Measurements from ENCODE around the gene NPR3.

The NPR3 gene

DNA sequence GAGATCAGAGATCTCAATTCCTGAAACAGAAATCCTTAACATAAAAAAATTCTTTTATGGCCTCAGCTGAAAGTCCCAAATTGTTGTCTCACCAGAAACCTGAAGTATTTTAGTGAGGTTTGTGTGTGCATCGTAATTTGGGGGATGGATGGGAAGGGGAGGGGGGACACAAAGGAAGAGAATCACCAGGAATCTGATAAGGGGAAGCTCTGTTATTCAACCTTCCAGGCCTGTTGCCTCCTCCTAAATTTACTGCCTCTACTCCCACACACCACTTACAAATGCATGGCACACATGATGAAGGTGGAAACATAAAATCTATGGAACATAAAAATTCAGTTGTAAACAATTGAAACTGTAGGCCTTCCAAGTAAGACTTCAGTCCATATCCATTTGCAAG lies 97.7 kb downstream of the NPR3 start:
- no peak for DNase-seq (ENCODE audit: low spot score)

DNA sequence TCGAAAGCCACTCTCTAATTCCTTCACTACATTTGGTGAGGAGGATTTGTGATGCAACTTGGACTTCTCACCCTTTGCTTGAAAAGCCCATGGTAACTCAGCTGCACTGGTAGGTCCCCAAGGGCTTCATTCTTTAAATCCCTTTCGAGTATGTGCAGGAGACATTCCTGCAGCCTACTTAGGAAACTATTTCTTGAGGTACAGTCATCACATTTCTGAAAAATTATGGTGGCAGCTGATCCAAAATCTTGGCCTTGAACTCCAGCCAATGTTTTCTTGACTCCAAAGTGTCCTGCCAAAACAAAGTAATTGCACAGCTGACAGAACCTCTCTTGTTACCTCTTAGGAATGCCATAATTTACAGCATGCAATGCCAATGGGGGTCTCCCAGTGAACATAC lies 99.7 kb downstream of the NPR3 start:
- no peak for DNase-seq (ENCODE audit: low spot score)

DNA sequence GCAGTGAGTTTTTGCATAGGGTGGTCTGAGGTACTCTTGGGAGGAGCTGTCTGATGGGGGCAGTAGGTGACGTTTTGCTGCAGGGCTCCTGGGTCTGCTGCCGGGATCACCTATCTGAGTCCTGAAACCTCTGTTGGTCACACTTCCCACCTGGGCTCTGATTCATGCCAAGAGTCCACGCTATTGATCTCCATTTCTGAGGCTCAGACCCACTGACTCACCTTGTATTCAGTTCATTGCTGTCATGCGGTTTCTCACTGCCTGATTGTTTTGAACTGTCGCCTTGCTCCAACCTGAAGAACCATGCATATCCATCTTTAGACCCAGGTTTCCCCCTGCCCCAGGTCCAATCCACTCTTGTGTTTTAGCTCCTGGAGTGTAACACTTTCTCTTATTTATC lies 101.3 kb downstream of the NPR3 start:
- DNase-seq (ENCODE audit: low spot score), result no peak

DNA sequence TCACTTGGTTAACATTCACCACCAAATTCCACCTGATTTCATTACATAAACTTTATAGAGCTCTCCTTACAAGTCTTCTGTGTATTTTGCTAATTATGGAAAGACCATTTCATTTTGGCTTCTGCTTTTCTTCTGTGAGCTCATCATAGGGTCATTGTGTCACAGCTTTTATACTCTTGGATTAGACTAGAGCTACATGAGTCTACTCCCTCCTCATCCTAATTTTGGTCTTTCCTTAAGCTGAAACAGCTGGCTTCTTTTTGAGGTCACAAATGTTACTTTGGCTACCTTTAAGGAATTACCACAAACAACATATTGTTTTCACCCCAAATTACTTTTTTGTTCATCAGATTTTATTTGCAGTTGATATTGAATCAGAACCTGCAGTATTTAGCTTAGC lies 103.0 kb downstream of the NPR3 start:
- DNase-seq (ENCODE audit: low spot score), result no peak

DNA sequence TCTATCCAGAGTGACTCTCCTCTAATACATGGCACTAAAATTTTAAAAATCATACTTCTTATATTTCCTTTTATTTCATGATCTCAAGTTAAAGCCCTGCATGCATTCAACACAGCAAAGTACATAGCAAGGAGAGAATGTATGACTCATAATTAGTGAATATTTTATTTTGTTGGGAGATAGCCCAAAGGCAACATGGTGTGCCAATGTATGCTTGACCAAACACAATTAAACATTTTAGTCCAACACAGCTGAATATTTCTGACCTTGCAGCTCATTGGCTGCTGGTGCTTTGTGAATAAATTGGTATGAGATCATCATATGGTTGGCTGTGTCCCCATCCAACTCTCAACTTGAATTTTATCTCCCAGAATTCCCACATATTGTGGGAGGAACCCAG lies 103.5 kb downstream of the NPR3 start:
- no peak for DNase-seq (ENCODE audit: low spot score)

DNA sequence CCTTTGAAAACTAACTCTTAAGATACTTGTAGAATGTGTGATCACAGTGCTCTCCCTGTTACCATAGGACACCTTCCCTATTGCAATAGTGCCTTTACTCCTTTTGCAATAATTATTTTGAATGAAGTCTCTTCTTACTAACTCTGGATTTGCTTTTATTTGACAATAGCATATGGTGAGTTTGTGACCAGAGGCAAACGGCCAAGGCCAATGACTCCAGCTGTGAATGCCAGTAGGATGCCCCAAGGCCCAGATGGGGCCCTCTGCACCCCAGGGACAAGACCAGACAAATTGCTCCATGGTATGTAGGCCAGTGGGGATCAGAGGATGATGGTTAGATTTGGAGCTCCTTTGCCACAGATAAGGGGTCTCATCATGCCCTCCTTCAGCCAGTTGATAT lies 116.9 kb downstream of the NPR3 start:
- DNase-seq (ENCODE audit: low spot score), result no peak

DNA sequence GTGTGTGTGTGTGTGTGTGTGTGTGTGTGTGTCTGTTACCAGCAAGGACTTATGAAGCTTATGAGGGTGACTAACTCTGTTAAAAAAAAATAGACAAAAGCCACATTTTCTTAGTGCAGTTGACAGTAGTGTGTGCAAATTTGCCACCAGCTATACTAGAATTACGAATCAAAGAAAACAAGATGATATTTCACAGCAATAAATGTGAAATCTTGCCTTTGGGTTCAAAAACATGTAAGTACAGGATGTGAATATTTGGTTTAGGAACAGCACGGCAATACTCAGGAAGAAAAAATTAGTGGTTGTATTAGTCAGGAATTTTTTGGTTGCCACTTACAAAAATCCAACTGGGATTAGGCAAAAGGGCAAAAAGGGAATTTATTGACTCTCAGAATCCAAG lies 117.4 kb downstream of the NPR3 start:
- DNase-seq (ENCODE audit: low spot score), result no peak

DNA sequence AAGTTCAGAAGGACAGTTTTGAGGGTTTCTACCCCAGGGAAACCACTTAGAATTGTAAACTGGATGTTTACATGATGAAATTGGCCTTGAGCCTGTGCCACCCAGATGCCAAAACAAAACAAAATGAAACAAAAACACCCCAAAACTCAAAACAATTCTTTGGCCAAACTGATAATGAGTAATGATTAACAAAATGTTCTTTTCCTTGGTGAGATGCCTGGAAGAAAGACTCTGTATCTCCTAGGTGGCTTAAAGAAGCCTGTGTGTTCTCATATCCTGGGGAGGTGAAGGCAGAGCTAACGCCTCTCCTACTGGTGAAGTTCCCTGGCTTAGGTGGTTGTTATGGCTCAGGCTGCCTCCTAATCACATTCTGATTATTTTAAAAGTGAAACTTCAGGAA lies 120.5 kb downstream of the NPR3 start:
- DNase-seq (ENCODE audit: low spot score), result no peak

DNA sequence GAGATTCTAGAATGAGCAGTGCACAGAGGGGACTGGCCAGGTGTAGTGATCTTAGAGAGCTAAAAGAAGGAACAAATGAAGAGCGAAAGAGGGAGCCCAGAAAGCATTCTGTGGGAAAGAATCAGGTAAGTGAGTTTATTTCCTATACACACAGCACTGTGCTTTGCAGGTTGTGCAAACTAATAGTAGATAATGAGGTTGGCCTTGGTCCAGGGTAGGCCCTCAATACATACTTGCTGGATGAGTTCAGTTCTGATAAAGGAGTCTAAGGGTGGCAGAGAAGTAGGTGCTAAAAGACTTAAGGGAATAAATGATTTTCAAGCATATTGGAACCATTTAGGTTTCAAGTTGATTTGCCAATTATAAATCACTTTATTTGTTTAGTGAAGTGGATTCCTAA lies 122.0 kb downstream of the NPR3 start:
- no peak for DNase-seq (ENCODE audit: low spot score)

DNA sequence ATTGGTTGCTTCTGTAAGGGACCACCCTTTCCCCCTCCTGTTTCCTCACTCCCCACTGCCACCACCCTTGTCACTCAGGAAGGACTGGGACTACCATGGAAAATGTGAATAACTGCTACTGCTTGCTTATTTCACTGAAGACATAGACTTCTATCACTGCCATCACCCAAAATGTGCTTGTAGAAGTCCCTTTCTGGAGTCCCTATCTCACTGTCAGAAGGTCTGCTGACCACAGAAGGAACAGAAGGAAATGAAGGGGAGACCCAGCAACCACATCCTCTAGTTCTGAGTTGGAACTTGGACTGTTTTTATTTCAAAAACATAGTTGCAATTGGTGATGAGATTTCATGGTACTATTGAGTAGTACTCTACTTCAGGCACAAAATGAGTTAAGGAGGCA lies 122.5 kb downstream of the NPR3 start:
- no peak for DNase-seq (ENCODE audit: low spot score)

DNA sequence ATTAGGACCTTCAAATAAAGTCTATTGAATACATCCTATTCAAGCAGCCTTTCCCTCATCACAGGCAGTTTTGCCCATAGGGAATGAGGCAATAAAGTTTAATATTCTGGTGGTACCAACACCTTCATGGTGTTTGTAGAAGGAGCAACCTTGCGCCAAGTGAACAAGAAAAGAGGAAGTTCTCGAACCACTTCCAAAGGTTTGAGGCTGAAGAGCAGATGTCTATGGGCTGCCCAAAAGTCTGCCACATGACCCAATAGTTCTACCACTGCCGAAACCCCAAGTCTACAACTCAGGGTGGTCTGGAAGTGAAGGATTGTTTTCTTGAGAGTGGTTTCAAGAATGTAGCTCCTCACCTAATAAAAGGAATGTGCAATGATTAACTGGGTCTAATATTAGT lies 123.1 kb downstream of the NPR3 start:
- DNase-seq (ENCODE audit: low spot score), result no peak

DNA sequence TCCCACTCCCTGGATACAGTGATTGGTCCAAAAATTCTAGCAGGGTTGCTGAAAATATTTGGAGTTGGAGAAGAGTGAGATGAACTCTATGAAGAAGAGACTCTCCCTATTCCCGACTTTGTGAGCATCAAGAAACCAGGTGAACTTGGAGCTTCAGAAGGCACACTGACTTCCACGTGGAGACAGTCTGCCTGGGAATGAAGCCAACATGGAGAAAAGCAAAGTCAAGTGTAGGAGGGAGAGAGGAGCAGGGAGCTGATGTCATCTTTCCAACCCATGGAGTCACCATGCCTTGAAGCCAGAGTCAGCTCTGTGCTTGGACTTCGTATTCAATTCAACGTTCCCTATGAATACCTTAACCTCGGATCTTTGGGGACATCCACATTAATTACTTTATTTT lies 125.1 kb downstream of the NPR3 start:
- no peak for DNase-seq (ENCODE audit: low spot score)

DNA sequence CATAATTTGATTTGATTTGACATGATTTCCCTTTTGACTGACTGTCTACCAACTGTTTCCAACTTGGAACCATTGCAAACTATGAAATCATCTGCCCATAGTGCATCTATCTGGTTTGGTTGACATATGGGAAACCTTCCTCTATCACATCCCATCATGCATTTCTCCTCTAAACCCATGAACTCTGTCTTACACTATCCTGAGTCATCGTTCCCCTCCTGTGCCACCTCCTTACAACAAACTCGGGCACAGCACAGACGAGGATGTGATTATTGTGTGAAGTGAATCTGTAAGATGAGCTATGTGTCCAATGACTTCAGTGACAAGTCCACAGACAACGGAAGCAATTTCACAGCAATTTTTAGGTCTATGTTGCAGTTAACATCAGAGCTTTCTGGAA lies 126.1 kb downstream of the NPR3 start:
- DNase-seq (ENCODE audit: low spot score), result no peak

DNA sequence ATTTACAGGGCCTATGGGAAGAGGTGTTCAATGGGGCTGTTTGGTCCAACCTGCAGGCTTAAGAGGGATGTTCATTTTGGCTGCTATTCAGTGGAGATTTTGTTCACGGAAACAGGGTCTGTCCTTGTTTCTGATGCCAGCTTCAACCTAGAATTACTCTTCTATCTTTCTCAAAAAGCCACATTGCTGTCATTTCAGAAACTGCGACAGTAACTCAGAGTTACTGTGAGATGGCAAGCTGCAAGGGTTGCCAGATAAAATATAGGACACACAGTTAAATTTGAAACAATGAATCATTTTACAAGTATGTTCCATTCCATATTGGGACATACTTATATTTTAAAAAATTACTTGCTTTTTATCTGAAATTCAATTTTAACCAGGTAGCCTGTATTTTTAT lies 128.0 kb downstream of the NPR3 start:
- DNase-seq (ENCODE audit: low spot score), result no peak

DNA sequence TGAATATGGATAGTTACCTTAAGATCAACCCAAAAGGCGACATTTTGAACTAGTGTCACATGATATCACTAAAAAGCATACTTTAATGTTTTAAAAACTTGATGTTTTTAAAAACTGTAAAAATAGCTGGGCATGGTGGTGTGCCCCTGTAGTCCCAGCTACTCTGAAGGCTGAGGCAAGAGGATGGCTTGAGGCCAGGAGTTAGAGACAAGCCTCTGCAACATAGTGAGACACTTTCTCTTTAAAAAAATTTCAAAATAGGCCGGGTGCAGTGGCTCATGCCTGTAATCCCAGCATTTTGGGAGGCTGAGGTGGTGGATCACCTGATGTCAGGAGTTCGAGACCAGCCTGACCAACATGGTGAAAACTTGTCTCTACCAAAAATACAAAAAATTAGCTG lies 129.5 kb downstream of the NPR3 start:
- no peak for DNase-seq (ENCODE audit: low spot score)

Measured in putamen (tissue), 1 donor.